OCI-LY7 (cell line): Measurements from ENCODE around the gene LAMC1.

Source experiments
- EZH2phosphoT487 ChIP-seq: fragments of 200-600 bp; sonication (generic); IDR thresholded peaks from 2 replicates; pipeline ENCODE4 v1.6.1; 2018; ENCODE audit warnings: low read depth, borderline replicate concordance, mild to moderate bottlenecking, mixed run types, antibody characterized with exemption, low read length, moderate library complexity, mixed read lengths
- TF ChIP-seq, protein P1 (sequence below): fragments of 200-600 bp; sonication (generic); conservative IDR thresholded peaks from 2 replicates; pipeline ENCODE4 v1.5.1; 2014; ENCODE audit warnings: mild to moderate bottlenecking, antibody characterized with exemption, low read length, moderate library complexity, mixed read lengths

DNA sequence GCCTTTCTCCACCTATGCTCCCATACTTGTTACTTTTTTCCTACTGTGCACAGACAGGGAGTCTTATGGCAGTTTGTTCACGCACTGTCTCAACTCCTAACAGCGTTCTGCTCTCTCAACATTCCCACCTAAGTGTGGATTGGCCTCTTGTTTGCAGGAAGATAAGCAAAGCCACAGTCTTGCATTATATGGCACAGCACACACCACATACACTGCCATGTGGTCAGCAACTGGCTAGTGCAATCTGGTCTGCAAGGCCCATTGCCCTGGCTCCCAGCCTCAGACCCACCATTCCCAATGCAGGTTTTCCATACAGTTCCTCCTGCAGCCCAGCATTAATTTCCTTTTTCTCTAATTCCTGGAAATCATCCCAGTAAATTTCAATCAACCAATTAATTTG is 124.5 kb downstream of the LAMC1 start:
- TF ChIP-seq, protein P1, sequence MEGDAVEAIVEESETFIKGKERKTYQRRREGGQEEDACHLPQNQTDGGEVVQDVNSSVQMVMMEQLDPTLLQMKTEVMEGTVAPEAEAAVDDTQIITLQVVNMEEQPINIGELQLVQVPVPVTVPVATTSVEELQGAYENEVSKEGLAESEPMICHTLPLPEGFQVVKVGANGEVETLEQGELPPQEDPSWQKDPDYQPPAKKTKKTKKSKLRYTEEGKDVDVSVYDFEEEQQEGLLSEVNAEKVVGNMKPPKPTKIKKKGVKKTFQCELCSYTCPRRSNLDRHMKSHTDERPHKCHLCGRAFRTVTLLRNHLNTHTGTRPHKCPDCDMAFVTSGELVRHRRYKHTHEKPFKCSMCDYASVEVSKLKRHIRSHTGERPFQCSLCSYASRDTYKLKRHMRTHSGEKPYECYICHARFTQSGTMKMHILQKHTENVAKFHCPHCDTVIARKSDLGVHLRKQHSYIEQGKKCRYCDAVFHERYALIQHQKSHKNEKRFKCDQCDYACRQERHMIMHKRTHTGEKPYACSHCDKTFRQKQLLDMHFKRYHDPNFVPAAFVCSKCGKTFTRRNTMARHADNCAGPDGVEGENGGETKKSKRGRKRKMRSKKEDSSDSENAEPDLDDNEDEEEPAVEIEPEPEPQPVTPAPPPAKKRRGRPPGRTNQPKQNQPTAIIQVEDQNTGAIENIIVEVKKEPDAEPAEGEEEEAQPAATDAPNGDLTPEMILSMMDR: no peak
- no peak for TF ChIP-seq EZH2phosphoT487
